GM18873 (cell line): Measurements from ENCODE around the gene UVSSA.
"Not testable (repeated sequence)": the region's sequence is repeated elsewhere in the genome, so short reads cannot be mapped to it uniquely, and the experiment has no call there.

ENCODE experiments used
- ATAC-seq: cut with Tn5 transposase; IDR thresholded peaks from one replicate; pipeline ENCODE4 v1.9.1; 2021; ENCODE audit warnings: mild to moderate bottlenecking, moderate library complexity, moderate number of reproducible peaks; ENCODE audit not compliant: unreplicated experiment, low FRiP score

Gene UVSSA

GRCh38 chr4:1385373-1386340 is 38.6 kb downstream of the UVSSA start:
- no peak for ATAC-seq

GRCh38 chr4:1393363-1393762 is 46.4 kb downstream of the UVSSA start:
- not testable (repeated sequence) for ATAC-seq

- no peak for ATAC-seq
These were observed 46.9 kb downstream of the UVSSA start for GRCh38 chr4:1393866-1394265.

GRCh38 chr4:1394554-1395388 is 47.8 kb downstream of the UVSSA start:
- ATAC-seq: not testable (repeated sequence)

- ATAC-seq: not testable (repeated sequence)
These were observed 48.4 kb downstream of the UVSSA start for GRCh38 chr4:1395389-1395820.

- ATAC-seq: no peak
These were observed 49.2 kb downstream of the UVSSA start for GRCh38 chr4:1395941-1396805.

GRCh38 chr4:1396806-1397455 is 49.9 kb downstream of the UVSSA start:
- no peak for ATAC-seq

GRCh38 chr4:1398681-1399507 is 51.9 kb downstream of the UVSSA start:
- no peak for ATAC-seq

- ATAC-seq: no peak
These were observed 52.6 kb downstream of the UVSSA start for GRCh38 chr4:1399508-1400190.

- ATAC-seq: no peak
These were observed 53.3 kb downstream of the UVSSA start for GRCh38 chr4:1400191-1400805.

GRCh38 chr4:1400831-1401408 is 53.9 kb downstream of the UVSSA start:
- no peak for ATAC-seq

GRCh38 chr4:1401409-1402020 is 54.5 kb downstream of the UVSSA start:
- no peak for ATAC-seq

GRCh38 chr4:1402021-1402515 is 55.1 kb downstream of the UVSSA start:
- ATAC-seq: no peak

- ATAC-seq: no peak
These were observed 55.6 kb downstream of the UVSSA start for GRCh38 chr4:1402516-1403091.

GRCh38 chr4:1403177-1403583 is 56.2 kb downstream of the UVSSA start:
- no peak for ATAC-seq
